Hepatocyte (in vitro differentiated cells): ENCODE data around the gene MAP2K7. TPM values are rescaled to one million over a fixed set of nuclear protein-coding genes. Genes with fewer than 3 reads are reported as not detected.

Source experiments
- DNase-seq: peaks from one replicate; pipeline ENCODE4 v3.0.0-alpha.2; 2016; ENCODE audit warnings: low spot score
- H2AFZ ChIP-seq: fragments of 200-600 bp; sonication (generic); 2 replicates; pipeline ENCODE4 v1.6.0; 2016; ENCODE audit warnings: antibody characterized with exemption, mild to moderate bottlenecking
- H3K27ac ChIP-seq: fragments of 200-600 bp; sonication (generic); 2 replicates; pipeline ENCODE4 v1.5.1; 2016; ENCODE audit warnings: mild to moderate bottlenecking
- H3K27me3 ChIP-seq: fragments of 200-600 bp; sonication (generic); 2 replicates; pipeline ENCODE4 v1.6.1; 2016
- H3K36me3 ChIP-seq: fragments of 200-600 bp; sonication (generic); replicated peaks from 2 replicates; pipeline ENCODE4 v1.5.1; 2016; ENCODE audit warnings: low read depth; ENCODE audit not compliant: insufficient read depth
- H3K4me1 ChIP-seq: fragments of 200-600 bp; sonication (generic); 2 replicates; pipeline ENCODE4 v1.5.1; 2016; ENCODE audit warnings: mild to moderate bottlenecking, moderate library complexity; ENCODE audit not compliant: insufficient read depth
- H3K4me2 ChIP-seq: fragments of 200-600 bp; sonication (generic); 2 replicates; pipeline ENCODE4 v1.6.0; 2016
- H3K4me3 ChIP-seq: fragments of 200-600 bp; sonication (generic); 2 replicates; pipeline ENCODE4 v1.5.1; 2016; ENCODE audit warnings: mild to moderate bottlenecking
- H3K79me2 ChIP-seq: fragments of 200-600 bp; sonication (generic); 2 replicates; pipeline ENCODE4 v1.6.0; 2017; ENCODE audit warnings: mild to moderate bottlenecking
- H3K9me2 ChIP-seq: fragments of 200-600 bp; sonication (generic); replicated peaks from 2 replicates; pipeline ENCODE4 v1.6.0; 2017; ENCODE audit warnings: mild to moderate bottlenecking; ENCODE audit not compliant: insufficient read depth
- H3K9me3 ChIP-seq: fragments of 200-600 bp; sonication (generic); 2 replicates; pipeline ENCODE4 v1.5.1; 2016; ENCODE audit warnings: low read depth, mild to moderate bottlenecking
- H4K20me1 ChIP-seq: fragments of 200-600 bp; sonication (generic); 2 replicates; pipeline ENCODE4 v1.6.0; 2016; ENCODE audit warnings: mild to moderate bottlenecking; ENCODE audit not compliant: insufficient read depth, poor library complexity, severe bottlenecking
- EZH2 ChIP-seq: fragments of 200-600 bp; sonication (generic); IDR thresholded peaks from 2 replicates; pipeline ENCODE4 v1.6.1; 2016; ENCODE audit warnings: antibody characterized with exemption, mild to moderate bottlenecking, borderline replicate concordance
- EZH2phosphoT487 ChIP-seq: fragments of 200-600 bp; sonication (generic); IDR thresholded peaks from one replicate; pipeline ENCODE4 v1.6.1; 2018; ENCODE audit warnings: antibody characterized with exemption, mild to moderate bottlenecking, low read depth, moderate library complexity; ENCODE audit not compliant: unreplicated experiment, severe bottlenecking
- WGBS: methylation state at CpG from one replicate; pipeline ENCODE4 v1.1.6; 2016; ENCODE audit warnings: low lambda C conversion rate; ENCODE audit errors: missing lambda C conversion rate; 5-methylcytosine and 5-hydroxymethylcytosine counted together
- polyA plus RNA-seq: library from polyadenylated mRNA; unstranded; fragments of >200 nt; fragmentation: Nextera tagmentation; extraction: Ambion mirVana; gene quantifications from 2 replicates; pipeline ENCODE4 v1.2.1, GENCODE V29; 2016
- total RNA-seq: library from RNA; depleted of rRNA; stranded (reverse); fragments of >200 nt; gene quantifications from 2 replicates; pipeline ENCODE4 v1.2.3, GENCODE V29; 2014
- TF ChIP-seq, protein P1 (sequence below): fragments of 200-600 bp; sonication (generic); IDR thresholded peaks from 2 replicates; pipeline ENCODE4 v1.5.1; 2016; ENCODE audit warnings: antibody characterized with exemption, mild to moderate bottlenecking; ENCODE audit not compliant: poor library complexity

The MAP2K7 gene
- total and polyA plus RNA-seq, 2 experiments from 2014 or later, result 12.8 to 13.6 TPM

DNA sequence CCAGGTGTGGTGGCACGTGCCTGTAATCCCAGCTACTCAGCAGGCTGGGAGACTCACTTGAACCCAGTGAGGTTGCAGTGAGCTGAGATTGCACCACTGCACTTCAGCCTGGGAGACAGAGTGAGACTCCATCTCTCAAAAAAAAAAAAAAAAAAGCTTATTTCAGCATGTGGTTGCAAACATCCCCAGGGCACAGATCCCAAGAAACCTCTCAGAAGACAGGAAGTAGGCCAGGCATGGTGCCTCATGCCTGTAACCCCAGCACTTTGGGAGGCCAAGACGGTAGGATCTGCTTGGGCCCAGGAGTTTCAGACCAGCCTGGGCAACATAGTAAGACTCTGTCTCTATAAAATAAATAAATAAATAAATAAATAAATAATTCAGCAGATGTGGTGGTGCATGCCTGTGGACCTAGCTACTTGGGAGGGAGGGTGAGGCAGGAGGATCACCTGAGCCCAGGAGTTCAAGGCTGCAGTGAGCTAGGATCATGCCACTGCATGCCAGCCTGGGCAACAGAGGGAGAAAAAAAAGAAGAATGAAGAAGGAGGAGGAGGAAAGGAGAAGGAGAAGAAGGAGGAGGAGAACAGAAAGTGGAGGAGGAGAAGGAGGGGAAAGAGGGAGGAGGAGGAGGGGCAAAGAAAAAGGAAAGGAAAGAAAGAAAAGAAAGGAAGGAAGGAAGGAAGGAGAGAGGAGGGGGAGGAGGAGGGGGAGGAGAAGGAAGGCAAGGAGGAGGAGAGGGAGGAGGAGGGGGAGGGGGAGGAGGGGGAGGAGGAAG lies 19.7 kb upstream of the MAP2K7 start:
- Histone ChIP-seq H2AFZ (no peak overlapping the region), H3K4me3 (no peak overlapping the region), H3K4me1 (peaks cover 5% of the 10 kb centered on the region), H3K9me2 (no peaks in the 10 kb centered on the region), H3K9me3 (no peaks in the 10 kb centered on the region), H3K27me3 (no peaks in the 10 kb centered on the region), H3K79me2 (peaks cover 2% of the 10 kb centered on the region), H3K27ac (no peak overlapping the region), H3K36me3 (no peaks in the 10 kb centered on the region), H3K4me2 (no peak overlapping the region), H4K20me1 (no peaks in the 10 kb centered on the region)
- WGBS, result 81% methylated on average over 2 of the region's 2 CpGs
- TF ChIP-seq EZH2 (no peak), EZH2phosphoT487 (no peak)
- TF ChIP-seq, protein P1, sequence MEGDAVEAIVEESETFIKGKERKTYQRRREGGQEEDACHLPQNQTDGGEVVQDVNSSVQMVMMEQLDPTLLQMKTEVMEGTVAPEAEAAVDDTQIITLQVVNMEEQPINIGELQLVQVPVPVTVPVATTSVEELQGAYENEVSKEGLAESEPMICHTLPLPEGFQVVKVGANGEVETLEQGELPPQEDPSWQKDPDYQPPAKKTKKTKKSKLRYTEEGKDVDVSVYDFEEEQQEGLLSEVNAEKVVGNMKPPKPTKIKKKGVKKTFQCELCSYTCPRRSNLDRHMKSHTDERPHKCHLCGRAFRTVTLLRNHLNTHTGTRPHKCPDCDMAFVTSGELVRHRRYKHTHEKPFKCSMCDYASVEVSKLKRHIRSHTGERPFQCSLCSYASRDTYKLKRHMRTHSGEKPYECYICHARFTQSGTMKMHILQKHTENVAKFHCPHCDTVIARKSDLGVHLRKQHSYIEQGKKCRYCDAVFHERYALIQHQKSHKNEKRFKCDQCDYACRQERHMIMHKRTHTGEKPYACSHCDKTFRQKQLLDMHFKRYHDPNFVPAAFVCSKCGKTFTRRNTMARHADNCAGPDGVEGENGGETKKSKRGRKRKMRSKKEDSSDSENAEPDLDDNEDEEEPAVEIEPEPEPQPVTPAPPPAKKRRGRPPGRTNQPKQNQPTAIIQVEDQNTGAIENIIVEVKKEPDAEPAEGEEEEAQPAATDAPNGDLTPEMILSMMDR, result no peak
- DNase-seq, result no peak

GRCh38 chr19:7885818-7886217 lies 17.9 kb upstream of the MAP2K7 start:
- Histone ChIP-seq H3K27ac (no peak overlapping the region), H3K27me3 (no peaks in the 10 kb centered on the region), H3K4me3 (no peak overlapping the region), H3K79me2 (peaks cover 2% of the 10 kb centered on the region), H2AFZ (no peak overlapping the region), H3K9me3 (no peaks in the 10 kb centered on the region), H3K4me2 (no peak overlapping the region), H3K36me3 (no peaks in the 10 kb centered on the region), H4K20me1 (no peaks in the 10 kb centered on the region), H3K9me2 (no peaks in the 10 kb centered on the region), H3K4me1 (peaks cover 5% of the 10 kb centered on the region)
- DNase-seq, result no peak
- WGBS, result 79% methylated on average over 8 of the region's 8 CpGs
- no peak for TF ChIP-seq EZH2phosphoT487
- TF ChIP-seq, protein P1, result no peak
- no peak for TF ChIP-seq EZH2

- Histone ChIP-seq H3K9me3 (no peaks in the 10 kb centered on the region), H3K4me1 (peaks cover 5% of the 10 kb centered on the region), H3K9me2 (no peaks in the 10 kb centered on the region), H3K36me3 (no peaks in the 10 kb centered on the region), H3K27ac (no peak overlapping the region), H3K79me2 (peaks cover 2% of the 10 kb centered on the region), H2AFZ (peak overlapping the region; percentile 21), H3K4me2 (peak overlapping the region; percentile 99), H3K4me3 (no peak overlapping the region), H3K27me3 (no peaks in the 10 kb centered on the region), H4K20me1 (no peaks in the 10 kb centered on the region)
- no peak for DNase-seq
- WGBS, result 82% methylated on average over 16 of the region's 16 CpGs
- TF ChIP-seq, protein P1, result no peak
These were observed 16.1 kb upstream of the MAP2K7 start for GRCh38 chr19:7887408-7888144.
